SK-N-DZ (cell line): ENCODE measurements around the gene MAP2K5.

Experiments used
- DNase-seq: peaks from one replicate; pipeline ENCODE4 v3.0.0-alpha.2; 2015; ENCODE audit warnings: low spot score

Gene MAP2K5

GRCh38 chr15:67720556-67721175 is 178.2 kb downstream of the MAP2K5 start:
- no peak for DNase-seq

DNA sequence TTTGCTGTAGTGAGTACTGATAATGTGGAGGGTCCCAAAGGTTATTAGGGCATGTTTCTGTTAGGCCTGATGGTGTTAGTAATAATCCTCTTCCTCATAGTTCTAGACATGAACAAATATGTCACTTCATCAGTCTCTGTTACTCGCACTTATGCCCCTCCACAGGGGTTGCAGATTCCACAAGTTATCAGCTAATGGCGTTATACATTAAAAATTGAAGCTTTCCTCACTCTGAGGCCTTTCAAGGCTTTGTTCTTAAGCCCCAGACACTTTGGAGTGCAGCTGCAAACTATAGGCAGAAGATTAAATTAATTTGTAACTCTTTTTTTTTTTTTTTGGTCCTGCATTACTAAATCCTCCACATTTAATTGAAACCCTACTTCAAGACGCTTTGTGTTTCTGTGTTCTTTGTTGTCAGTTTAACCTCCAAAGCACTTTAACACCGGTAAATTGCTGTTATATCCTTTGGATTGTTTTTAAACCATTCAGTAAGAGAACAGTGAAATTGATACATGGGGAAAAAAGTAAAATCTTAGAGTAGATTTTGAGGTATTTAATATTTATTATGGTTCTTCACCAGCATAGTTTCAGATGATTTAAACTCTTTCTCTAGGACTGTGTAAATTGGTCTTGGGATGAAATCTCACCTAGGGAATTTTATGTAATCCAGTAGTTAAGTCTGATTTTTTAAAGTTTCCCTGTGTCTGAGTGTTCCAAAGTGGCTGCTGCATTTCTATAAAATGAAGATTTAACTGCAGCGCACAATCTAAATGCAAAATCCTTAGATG is 179.7 kb downstream of the MAP2K5 start:
- DNase-seq = no peak

DNA sequence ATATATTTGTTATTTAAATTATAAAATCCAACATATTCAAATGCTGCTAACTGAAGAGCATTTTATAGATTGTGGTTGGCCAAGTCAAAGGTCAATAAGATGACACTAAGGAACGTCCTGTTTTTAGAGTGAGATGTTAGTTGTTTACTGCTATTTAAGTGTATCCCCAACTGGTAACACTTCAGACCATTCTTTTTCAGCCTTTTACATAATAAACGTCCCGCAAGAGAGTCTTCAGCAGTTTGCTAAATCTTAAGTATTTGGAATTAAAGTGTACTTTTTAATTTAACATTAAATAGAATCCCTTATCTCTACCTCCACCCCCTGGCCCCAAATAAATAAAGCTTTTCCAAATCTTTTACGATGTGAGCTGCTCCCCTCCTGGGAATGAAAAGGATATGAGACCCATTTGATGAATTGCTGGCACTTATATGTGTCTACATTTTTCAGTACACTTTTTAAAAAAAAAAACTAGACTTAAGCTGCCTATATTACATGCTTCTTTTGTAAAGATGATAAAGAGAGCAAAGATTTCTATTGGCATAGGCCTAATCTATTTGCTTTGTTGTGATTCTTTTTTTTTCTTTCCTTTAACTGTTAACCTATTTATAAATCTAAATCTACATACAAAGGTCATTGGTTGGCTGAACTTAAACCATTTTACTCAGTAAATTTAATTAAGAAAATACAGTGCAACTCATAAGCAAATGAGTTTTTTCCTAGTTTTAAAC is 181.0 kb downstream of the MAP2K5 start:
- no peak for DNase-seq

DNA sequence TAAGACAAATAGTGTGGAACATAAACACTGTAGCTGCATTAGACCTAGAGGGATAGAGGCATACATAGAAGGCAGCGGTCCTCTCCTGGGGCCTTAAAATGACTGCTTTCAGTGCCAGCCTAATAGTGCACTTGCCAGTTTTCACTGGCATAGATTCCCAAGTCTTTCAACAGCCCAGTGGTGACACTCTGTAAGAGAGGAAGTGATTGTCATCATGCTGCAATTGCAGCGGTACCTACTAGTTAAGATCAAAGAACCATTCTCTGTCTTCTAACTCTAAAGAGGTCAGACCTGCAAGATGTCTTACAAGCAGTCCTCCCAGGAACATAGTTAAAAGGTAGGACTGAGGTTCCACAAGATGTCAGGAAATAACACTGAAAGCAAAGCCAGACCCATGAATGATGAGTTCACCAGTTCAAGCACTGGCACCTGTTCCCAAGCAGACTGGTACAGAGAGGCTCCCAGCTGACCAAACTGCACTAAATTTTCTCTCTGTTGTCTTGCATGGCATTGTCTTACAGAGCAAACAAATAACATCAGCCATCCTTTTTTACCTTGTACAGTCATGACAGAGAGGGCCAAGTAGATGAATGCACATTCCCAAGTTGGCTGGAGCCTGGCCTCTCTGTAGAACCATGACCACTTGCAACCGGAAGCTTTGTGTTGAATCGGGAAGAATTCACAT is 182.3 kb downstream of the MAP2K5 start:
- no peak for DNase-seq

GRCh38 chr15:67730135-67730534 is 187.6 kb downstream of the MAP2K5 start:
- no peak for DNase-seq

GRCh38 chr15:67731112-67731721 is 188.7 kb downstream of the MAP2K5 start:
- DNase-seq = no peak

DNA sequence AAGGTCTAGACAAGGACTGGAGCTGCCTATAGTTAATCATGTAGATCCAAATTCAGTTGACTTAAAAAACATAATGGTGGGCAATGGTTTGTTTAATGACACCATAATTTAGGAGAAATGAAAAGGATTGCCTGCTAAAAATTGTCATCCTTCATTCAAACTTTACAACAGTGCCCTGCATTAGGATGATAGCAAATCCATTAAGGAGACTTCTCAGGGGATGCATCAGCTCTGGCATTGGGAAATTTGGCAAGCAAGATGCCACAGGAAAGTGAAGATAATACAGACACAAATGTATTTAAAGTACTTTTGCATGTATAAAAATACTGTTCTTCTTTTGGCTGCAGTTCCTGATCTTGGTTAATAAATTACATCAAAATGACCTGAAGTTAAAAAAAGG is 189.7 kb downstream of the MAP2K5 start:
- no peak for DNase-seq

- DNase-seq = no peak
These were observed 190.3 kb downstream of the MAP2K5 start for GRCh38 chr15:67732671-67733374.

GRCh38 chr15:67735896-67736295 is 193.4 kb downstream of the MAP2K5 start:
- DNase-seq = no peak

GRCh38 chr15:67736810-67737209 is 194.3 kb downstream of the MAP2K5 start:
- DNase-seq = no peak

DNA sequence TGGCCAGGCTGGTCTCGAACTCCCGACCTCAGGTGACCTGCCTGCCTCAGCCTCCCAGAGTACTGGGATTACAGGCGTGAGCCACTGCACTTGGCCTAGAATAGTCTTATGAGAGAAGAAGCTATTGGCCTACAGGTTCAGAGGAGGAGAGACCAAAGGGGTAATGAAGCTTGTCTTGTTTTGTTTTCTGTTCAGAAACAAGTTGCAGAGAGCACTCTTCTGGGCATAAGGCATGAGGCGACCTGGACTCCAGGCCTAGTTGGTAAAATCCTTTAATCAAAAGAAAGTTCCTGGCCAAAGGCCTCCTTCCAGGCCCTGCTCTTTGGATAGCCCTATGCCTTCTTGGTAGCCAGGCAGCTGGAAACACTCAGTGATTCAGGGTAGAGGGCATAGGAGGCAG is 195.6 kb downstream of the MAP2K5 start:
- DNase-seq = no peak

- DNase-seq = no peak
These were observed 197.9 kb downstream of the MAP2K5 start for GRCh38 chr15:67740405-67740804.

GRCh38 chr15:67741308-67741707 is 198.8 kb downstream of the MAP2K5 start:
- DNase-seq = no peak

DNA sequence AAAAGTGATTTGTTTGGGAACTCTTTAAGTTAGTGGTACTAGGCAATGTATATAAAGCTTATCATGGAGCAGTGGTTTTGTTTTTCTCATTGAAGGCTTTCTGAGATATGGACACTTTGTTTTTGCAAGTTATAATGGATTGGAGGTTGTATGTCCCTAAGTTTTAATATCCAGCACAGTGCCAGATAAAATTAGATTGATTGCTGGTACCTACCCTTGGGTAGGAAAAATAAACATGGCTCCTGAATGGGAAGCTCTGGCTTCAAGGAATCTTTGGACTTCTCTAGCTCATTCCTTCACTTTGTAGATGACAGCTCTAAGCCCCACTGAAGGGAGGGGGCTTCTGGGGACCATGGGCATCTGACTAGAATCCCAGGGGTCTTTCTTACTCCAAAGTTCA is 201.1 kb downstream of the MAP2K5 start:
- no peak for DNase-seq

DNA sequence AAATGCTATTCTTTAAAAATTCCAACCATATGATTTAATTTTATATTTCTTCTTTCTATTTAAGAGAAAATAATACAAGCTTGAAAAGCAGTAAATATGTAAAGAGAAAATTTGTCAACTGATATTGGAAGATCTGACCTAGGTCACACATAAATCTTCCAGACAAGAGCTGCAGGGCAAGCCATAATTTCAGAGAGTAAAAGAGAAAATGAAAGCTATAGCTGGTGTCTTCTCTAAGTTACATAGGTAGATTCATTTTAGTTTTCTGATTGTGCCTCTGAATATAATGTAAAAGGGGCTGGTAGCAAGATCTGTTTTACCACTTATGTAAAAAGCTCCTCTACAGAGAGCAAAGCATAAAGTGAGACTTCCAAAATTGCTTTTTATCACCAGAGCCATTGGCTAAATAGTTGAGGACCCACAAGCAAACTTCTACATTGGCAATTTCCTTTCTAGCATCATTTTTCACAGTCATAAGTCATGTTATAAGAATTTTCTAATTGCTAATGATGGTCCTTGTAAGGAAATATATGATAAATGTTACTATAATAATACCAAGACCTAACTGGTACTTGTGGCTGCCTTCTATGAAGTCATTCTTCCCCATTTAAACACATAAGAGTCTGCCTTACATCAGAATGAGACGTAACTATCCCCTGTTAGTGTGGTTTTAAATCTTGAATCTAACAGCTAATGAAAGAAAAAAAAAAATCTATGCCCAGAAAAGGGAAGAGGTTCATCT is 202.0 kb downstream of the MAP2K5 start:
- DNase-seq = no peak

DNA sequence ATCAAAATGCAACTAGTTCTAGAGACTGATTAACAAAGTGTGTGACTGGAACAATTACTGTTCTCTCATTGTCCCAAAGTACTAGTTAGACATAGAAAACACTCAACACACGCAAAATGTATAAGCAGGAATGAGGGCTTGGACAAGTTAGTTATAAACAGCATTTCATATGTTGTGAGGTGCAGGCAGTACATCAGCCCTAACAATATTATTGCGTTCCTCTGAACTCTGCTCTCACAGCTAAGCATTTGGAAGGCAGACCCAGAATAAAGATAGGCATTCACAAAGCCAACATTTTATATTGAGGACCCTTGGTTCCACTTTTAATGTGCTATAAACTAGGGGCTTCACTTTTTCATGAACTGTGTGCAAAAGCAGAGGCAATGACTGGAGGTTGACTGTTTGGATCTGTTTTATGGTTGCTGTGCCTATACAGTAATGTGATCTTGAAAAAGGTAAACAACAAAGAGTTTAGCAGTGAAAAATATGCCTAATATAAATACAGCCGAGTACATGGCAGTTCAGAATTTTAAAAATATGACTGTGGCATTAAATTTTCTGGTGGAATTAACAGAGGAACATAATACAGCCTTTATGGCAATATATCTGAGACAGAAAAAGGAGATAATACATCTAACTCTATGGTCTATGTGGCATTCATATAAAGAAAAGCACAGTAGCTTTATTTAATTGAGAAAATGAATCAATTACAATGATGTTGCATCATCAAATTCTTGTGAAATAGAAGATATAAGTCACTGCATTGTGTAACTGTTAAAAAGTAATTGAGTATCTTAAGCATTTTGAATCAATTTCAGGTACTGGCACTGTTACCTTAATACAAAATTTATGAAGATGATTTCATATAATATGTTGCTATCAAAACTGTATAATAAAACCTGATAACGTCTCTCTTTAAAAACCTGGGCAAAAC is 202.8 kb downstream of the MAP2K5 start:
- no peak for DNase-seq

- no peak for DNase-seq
These were observed 203.5 kb downstream of the MAP2K5 start for GRCh38 chr15:67746022-67746421.

- no peak for DNase-seq
These were observed 203.9 kb downstream of the MAP2K5 start for GRCh38 chr15:67746450-67746849.

- no peak for DNase-seq
These were observed 205.4 kb downstream of the MAP2K5 start for GRCh38 chr15:67747921-67748320.
